Measurements from ENCODE around the gene PLCL1. TPM values are rescaled to one million over a fixed set of nuclear protein-coding genes. Genes with fewer than 3 reads are reported as not detected.

The PLCL1 gene
- polyA plus RNA-seq, 1 of the 3 experiments (the other 2 are of a cell fraction), result 7.7 TPM

DNA sequence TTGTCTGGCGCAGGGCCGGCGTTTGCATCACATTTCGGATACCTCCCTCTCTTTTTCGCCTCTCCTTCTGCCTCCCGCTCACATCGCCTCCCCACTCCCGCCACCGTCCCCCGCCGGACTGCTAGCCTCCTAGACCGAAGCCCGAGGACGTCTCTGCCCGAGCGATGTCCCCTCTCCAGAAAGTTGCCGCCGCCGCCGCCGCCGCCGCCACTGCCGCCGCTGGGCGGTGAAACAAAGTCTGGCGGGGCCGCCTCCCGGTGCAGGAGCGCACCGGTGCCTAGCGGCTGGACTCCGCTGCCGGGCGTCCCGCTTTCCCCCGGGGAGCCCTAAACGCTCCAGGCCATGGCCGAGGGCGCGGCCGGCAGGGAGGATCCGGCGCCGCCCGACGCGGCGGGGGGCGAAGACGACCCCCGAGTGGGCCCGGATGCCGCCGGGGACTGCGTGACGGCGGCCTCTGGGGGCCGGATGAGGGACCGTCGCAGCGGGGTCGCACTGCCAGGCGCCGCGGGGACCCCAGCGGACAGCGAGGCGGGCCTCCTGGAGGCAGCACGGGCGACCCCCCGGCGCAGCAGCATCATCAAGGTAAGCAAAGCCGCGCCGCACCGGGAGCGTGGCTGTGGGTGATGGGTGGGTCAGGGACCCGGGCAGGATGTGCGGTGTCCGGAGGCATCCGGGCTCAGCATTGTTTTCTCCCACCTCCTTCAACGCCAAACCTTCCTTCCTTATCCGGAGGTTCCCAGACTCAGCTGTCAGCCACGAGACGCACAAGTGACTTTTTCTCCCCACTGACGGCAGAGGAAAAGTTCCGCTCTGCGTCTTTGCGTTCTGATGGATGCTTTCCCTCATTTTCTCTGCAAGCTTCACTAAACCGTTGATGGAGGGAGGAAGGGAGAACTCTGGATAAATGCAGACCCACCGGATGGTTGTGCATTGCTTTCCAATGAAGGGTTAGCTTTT lies 643 bp downstream of the PLCL1 start:
- Histone ChIP-seq H3K36me3 (replicated peaks in 1 of 2; ENCODE audit: control insufficient read depth in 1 of 2, insufficient read depth in 2 of 2, low read length in 1 of 2) (no peaks in the 10 kb centered on the region), H3K9me2 (no peaks in the 10 kb centered on the region), H4K20me1 (ENCODE audit: insufficient read depth) (no peaks in the 10 kb centered on the region; the same call in 1 of the 2 replicates), H3K4me1 (ENCODE audit: control insufficient read depth in 1 of 2, insufficient read depth in 2 of 2, low read depth in 1 of 2, low read length in 1 of 2) (peaks cover 0 to 10% of the 10 kb centered on the region in 2 experiments; a peak in 2 of 4 replicates), H3K27ac (ENCODE audit: low read depth in 2 of 2, low read length in 1 of 2) (peak overlapping the region in 1 of 2 experiments; percentile 51; a peak in 2 of 4 replicates), H3F3A (replicated peaks; ENCODE audit: insufficient read depth) (no peaks in the 10 kb centered on the region), H3K9me3 (no peaks in the 10 kb centered on the region), H3K79me2 (ENCODE audit: insufficient read depth) (peaks cover 59% of the 10 kb centered on the region), H3K9ac (peak overlapping the region; percentile 65), H3K27me3 (ENCODE audit: insufficient read depth) (no peaks in the 10 kb centered on the region), H2AFZ (ENCODE audit: low read depth) (peak overlapping the region; percentile 75), H3K4me2 (peak overlapping the region; percentile 79), H3K4me3 (ENCODE audit: low read depth in 2 of 2, low read length in 1 of 2) (peak overlapping the region; percentile 85 to 92)
- WGBS (ENCODE audit: low lambda C conversion rate), result 2% methylated on average over 10 of the region's 92 CpGs
- DNase-seq, result peak; percentile 72
- ChIA-PET CTCF (interaction anchor here (0.6 to 1.8 kb wide), 20 partner anchors 8 to 492 kb away, joined by 3 to 24 read pairs (median 3); no protein-coding TSS in a partner anchor), POLR2A (no interaction called here)
- TF ChIP-seq SIN3A (IDR thresholded peaks at IDR 0.05; ENCODE audit: borderline replicate concordance, low read depth, low read length), result 0 out of 2 replicates have a peak, but pooled peaks have one; percentile 34
- TF ChIP-seq GATA2 (CRISPR knock-in tag; IDR thresholded peaks at IDR 0.05), result no peak
- no peak for TF ChIP-seq EZH2phosphoT487 (IDR thresholded peaks at IDR 0.05; ENCODE audit: borderline replicate concordance, low read depth)
- no peak for TF ChIP-seq RXRA (IDR thresholded peaks at IDR 0.05; ENCODE audit: borderline replicate concordance, low read depth)
- TF ChIP-seq, protein P1, sequence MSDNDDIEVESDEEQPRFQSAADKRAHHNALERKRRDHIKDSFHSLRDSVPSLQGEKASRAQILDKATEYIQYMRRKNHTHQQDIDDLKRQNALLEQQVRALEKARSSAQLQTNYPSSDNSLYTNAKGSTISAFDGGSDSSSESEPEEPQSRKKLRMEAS (IDR thresholded peaks at IDR 0.05; ENCODE audit: low read depth), result peak; percentile 52; the same call in 1 of the 2 replicates
- TF ChIP-seq, protein P2, sequence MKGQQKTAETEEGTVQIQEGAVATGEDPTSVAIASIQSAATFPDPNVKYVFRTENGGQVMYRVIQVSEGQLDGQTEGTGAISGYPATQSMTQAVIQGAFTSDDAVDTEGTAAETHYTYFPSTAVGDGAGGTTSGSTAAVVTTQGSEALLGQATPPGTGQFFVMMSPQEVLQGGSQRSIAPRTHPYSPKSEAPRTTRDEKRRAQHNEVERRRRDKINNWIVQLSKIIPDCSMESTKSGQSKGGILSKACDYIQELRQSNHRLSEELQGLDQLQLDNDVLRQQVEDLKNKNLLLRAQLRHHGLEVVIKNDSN (IDR thresholded peaks at IDR 0.05; ENCODE audit: borderline replicate concordance, low read depth), result no peak
- TF ChIP-seq RAD21 (IDR thresholded peaks at IDR 0.05; ENCODE audit: low read length), result no peak
- no peak for TF ChIP-seq MXI1 (IDR thresholded peaks at IDR 0.05; ENCODE audit: low read depth, low read length)
- TF ChIP-seq, protein P3, sequence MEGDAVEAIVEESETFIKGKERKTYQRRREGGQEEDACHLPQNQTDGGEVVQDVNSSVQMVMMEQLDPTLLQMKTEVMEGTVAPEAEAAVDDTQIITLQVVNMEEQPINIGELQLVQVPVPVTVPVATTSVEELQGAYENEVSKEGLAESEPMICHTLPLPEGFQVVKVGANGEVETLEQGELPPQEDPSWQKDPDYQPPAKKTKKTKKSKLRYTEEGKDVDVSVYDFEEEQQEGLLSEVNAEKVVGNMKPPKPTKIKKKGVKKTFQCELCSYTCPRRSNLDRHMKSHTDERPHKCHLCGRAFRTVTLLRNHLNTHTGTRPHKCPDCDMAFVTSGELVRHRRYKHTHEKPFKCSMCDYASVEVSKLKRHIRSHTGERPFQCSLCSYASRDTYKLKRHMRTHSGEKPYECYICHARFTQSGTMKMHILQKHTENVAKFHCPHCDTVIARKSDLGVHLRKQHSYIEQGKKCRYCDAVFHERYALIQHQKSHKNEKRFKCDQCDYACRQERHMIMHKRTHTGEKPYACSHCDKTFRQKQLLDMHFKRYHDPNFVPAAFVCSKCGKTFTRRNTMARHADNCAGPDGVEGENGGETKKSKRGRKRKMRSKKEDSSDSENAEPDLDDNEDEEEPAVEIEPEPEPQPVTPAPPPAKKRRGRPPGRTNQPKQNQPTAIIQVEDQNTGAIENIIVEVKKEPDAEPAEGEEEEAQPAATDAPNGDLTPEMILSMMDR (IDR thresholded peaks at IDR 0.05), result no peak; the same call in 1 of the 2 replicates
- TF ChIP-seq MEF2A (IDR thresholded peaks at IDR 0.05; ENCODE audit: borderline replicate concordance, low read depth), result no peak
- no peak for TF ChIP-seq ELF1 (IDR thresholded peaks at IDR 0.05)
- peak in 1 of 2 experiments; percentile 16; a peak in 1 of 4 replicates for TF ChIP-seq EP300 (IDR thresholded peaks at IDR 0.05; ENCODE audit: borderline replicate concordance in 1 of 2, low read depth in 1 of 2, low read length in 1 of 2)

All from SK-N-SH (cell line).